ENCODE data around the gene HS3ST4. TPM values are rescaled to one million over a fixed set of nuclear protein-coding genes. Genes with fewer than 3 reads are reported as not detected.

The HS3ST4 gene
- total and polyA plus RNA-seq, 8 donors, result 0.09 to 0.11 (median 0.11) TPM; not detected in 4

GRCh38 chr16:25988882-25989281 is 297.1 kb downstream of the HS3ST4 start:
- ATAC-seq (no peak), DNase-seq (no peak)
- intact Hi-C loops (cut with DNase I), result no loop called here
- Histone ChIP-seq H3K27ac (no peak overlapping the region), H3K4me3 (no peak overlapping the region), H3K36me3 (no peaks in the 10 kb centered on the region), H3K27me3 (no peaks in the 10 kb centered on the region), H3K9me3 (peaks cover 0 to 4% of the 10 kb centered on the region in 2 donors), H3K4me1 (no peaks in the 10 kb centered on the region)
- TF ChIP-seq, protein P1, sequence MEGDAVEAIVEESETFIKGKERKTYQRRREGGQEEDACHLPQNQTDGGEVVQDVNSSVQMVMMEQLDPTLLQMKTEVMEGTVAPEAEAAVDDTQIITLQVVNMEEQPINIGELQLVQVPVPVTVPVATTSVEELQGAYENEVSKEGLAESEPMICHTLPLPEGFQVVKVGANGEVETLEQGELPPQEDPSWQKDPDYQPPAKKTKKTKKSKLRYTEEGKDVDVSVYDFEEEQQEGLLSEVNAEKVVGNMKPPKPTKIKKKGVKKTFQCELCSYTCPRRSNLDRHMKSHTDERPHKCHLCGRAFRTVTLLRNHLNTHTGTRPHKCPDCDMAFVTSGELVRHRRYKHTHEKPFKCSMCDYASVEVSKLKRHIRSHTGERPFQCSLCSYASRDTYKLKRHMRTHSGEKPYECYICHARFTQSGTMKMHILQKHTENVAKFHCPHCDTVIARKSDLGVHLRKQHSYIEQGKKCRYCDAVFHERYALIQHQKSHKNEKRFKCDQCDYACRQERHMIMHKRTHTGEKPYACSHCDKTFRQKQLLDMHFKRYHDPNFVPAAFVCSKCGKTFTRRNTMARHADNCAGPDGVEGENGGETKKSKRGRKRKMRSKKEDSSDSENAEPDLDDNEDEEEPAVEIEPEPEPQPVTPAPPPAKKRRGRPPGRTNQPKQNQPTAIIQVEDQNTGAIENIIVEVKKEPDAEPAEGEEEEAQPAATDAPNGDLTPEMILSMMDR (IDR thresholded peaks at IDR 0.05), result no peak

DNA sequence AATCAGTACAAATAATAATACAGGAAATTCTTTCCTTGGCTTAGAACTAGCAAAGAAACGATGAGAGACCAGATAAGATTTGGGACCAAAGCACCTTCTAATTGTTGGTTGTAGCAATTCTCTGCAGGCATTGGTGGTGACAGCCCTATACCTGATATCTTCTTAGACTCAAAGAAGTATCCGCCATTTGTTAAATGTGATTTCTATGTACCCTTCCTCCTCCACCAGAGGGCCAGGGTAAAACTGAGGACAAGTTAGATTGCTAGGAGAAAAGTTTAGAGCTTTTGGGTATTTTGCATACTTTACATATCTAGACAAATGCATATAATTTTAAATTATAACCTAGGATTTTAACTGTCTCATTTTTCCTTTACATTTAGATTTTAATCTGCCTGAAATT is 304.3 kb downstream of the HS3ST4 start:
- Histone ChIP-seq H3K27me3 (no peaks in the 10 kb centered on the region), H3K4me3 (no peak overlapping the region), H3K4me1 (no peaks in the 10 kb centered on the region), H3K27ac (no peak overlapping the region), H3K9me3 (no peaks in the 10 kb centered on the region), H3K36me3 (no peaks in the 10 kb centered on the region)
- ATAC-seq, result no peak
- DNase-seq, result no peak
- TF ChIP-seq, protein P1 (IDR thresholded peaks at IDR 0.05), result no peak
- intact Hi-C loops (cut with DNase I), result no loop called here

- no peak for ATAC-seq
- H3K9me3 ChIP-seq, result peaks cover 0 to 35% of the 10 kb centered on the region in 2 donors
- no peaks in the 10 kb centered on the region for H3K4me1 ChIP-seq
- no peak overlapping the region for H3K4me3 ChIP-seq
- H3K36me3 ChIP-seq, result no peaks in the 10 kb centered on the region
- no peak overlapping the region for H3K27ac ChIP-seq
- TF ChIP-seq, protein P1 (IDR thresholded peaks at IDR 0.05), result no peak
- intact Hi-C loops (cut with DNase I), result no loop called here
- DNase-seq, result no peak
- H3K27me3 ChIP-seq, result no peaks in the 10 kb centered on the region
Measured at GRCh38 chr16:26005336-26005735, 313.6 kb downstream of the HS3ST4 start.

- Histone ChIP-seq H3K9me3 (peaks cover 5 to 37% of the 10 kb centered on the region in 2 donors), H3K27ac (no peak overlapping the region), H3K27me3 (no peaks in the 10 kb centered on the region), H3K4me1 (no peaks in the 10 kb centered on the region), H3K4me3 (no peak overlapping the region), H3K36me3 (no peaks in the 10 kb centered on the region)
- TF ChIP-seq, protein P1 (IDR thresholded peaks at IDR 0.05), result no peak
- intact Hi-C loops (cut with DNase I), result no loop called here
- no peak for DNase-seq
- no peak for ATAC-seq
Measured at GRCh38 chr16:26012376-26012775, 320.6 kb downstream of the HS3ST4 start.

- intact Hi-C loops (cut with DNase I), result no loop called here
- TF ChIP-seq, protein P1 (IDR thresholded peaks at IDR 0.05), result no peak
Measured at GRCh38 chr16:26015776-26016175, 324.0 kb downstream of the HS3ST4 start.

More at GRCh38 chr16:26015776-26016175, 324.0 kb downstream of the HS3ST4 start:
- Histone ChIP-seq H3K4me1 (no peaks in the 10 kb centered on the region), H3K27ac (no peak overlapping the region), H3K36me3 (no peaks in the 10 kb centered on the region), H3K4me3 (no peak overlapping the region), H3K27me3 (no peaks in the 10 kb centered on the region), H3K9me3 (peaks cover 5 to 37% of the 10 kb centered on the region in 2 donors)
- DNase-seq, result no peak
- no peak for ATAC-seq
